Measurements from ENCODE around the gene COL16A1.

DNA sequence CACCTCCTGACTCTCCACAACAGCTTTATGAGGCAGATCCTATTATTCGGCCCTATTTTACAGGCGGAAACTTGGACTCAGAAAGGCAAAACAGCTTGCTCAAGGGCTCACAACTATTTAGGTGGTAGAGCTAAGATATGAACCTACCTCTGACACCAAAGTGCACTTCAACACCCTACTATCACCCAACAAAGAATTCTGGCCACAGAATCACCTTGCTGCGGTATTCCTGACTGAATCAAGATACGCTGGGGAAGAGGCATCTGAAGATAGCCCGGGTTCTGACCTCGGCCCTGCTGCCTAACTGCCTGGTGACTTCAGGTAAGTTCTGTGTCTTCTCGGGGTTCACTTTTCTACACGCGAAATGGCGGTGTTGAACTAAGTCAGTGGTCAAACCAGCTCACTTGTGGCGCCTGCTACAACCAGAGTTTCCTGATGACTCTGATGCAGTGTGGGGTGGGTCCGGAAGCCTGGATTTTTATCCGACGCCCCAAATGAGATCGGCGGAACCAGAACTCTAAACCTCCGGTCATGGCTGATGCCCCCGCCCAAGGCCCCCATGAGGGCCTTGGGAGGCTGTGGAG is 59.7 kb downstream of the COL16A1 start:
- TF ChIP-seq EZH2phosphoT487 (IDR thresholded peaks at IDR 0.05; ENCODE audit: borderline replicate concordance, low read length) = no peak
- TF ChIP-seq, protein P1, sequence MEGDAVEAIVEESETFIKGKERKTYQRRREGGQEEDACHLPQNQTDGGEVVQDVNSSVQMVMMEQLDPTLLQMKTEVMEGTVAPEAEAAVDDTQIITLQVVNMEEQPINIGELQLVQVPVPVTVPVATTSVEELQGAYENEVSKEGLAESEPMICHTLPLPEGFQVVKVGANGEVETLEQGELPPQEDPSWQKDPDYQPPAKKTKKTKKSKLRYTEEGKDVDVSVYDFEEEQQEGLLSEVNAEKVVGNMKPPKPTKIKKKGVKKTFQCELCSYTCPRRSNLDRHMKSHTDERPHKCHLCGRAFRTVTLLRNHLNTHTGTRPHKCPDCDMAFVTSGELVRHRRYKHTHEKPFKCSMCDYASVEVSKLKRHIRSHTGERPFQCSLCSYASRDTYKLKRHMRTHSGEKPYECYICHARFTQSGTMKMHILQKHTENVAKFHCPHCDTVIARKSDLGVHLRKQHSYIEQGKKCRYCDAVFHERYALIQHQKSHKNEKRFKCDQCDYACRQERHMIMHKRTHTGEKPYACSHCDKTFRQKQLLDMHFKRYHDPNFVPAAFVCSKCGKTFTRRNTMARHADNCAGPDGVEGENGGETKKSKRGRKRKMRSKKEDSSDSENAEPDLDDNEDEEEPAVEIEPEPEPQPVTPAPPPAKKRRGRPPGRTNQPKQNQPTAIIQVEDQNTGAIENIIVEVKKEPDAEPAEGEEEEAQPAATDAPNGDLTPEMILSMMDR (IDR thresholded peaks at IDR 0.05; ENCODE audit: low read depth, low read length, poor library complexity, severe bottlenecking) = no peak

Data from DOHH2 (cell line).